Prostate gland (tissue), 2 donors: ENCODE measurements around the gene MAGEA9B.

Source experiments
- CTCF ChIP-seq, 4 experiments: fragments of 200-600 bp in 2 of 4; fragments of 450-650 bp in 2 of 4; sonication (generic) in 2 of 4; IDR thresholded peaks; 1 replicate in 3 of 4; 2 replicates in 1 of 4; pipeline ENCODE4 v1.5.1; 2016 to 2019; ENCODE audit warnings: antibody characterized with exemption in 4 of 4, mild to moderate bottlenecking in 2 of 4, moderate library complexity in 2 of 4
- POLR2A ChIP-seq: fragments of 450-650 bp; IDR thresholded peaks from one replicate; pipeline ENCODE4 v1.6.1; 2016; ENCODE audit warnings: antibody characterized with exemption, mild to moderate bottlenecking
- POLR2AphosphoS5 ChIP-seq: sonication (generic); formaldehyde crosslinking; IDR thresholded peaks from one replicate; pipeline ENCODE4 v1.6.1; 2017; ENCODE audit warnings: antibody characterized with exemption

- TF ChIP-seq CTCF (IDR thresholded peaks at IDR 0.05) (no peak), POLR2A (no peak), POLR2AphosphoS5 (no peak)
These were observed 31.6 kb upstream of the MAGEA9B start for GRCh38 chrX:149618871-149619270.
